Chondrocyte (in vitro differentiated cells): ENCODE measurements around the gene RAP2C. TPM values are rescaled to one million over a fixed set of nuclear protein-coding genes. Genes with fewer than 3 reads are reported as not detected.

Source experiments
- DNase-seq: peaks from one replicate; pipeline ENCODE4 v3.0.0; 2021; ENCODE audit warnings: mixed read lengths, low spot score
- H3K27ac Mint-ChIP-seq: one replicate; pipeline ENCODE4 v1.8.0; 2021; ENCODE audit warnings: mild to moderate bottlenecking, moderate library complexity, mixed read lengths; ENCODE audit not compliant: unreplicated experiment
- H3K27me3 Mint-ChIP-seq: 2 replicates; pipeline ENCODE4 v1.8.0; 2021; ENCODE audit warnings: low read depth, mixed read lengths
- H3K36me3 Mint-ChIP-seq: 2 replicates; pipeline ENCODE4 v1.8.0; 2021; ENCODE audit warnings: low read depth, mixed read lengths
- H3K4me1 Mint-ChIP-seq: 2 replicates; pipeline ENCODE4 v1.8.0; 2021; ENCODE audit warnings: low read depth, mild to moderate bottlenecking, mixed read lengths
- H3K4me3 Mint-ChIP-seq: one replicate; pipeline ENCODE4 v1.8.0; 2021; ENCODE audit warnings: mild to moderate bottlenecking, moderate library complexity, mixed read lengths; ENCODE audit not compliant: unreplicated experiment
- H3K9me3 Mint-ChIP-seq: 2 replicates; pipeline ENCODE4 v1.8.0; 2021; ENCODE audit warnings: low read depth, mixed read lengths
- CTCF ChIP-seq: fragments of 200-600 bp; sonication (generic); IDR thresholded peaks from 2 replicates; pipeline ENCODE4 v1.5.0; 2021; ENCODE audit warnings: antibody characterized with exemption, mild to moderate bottlenecking, moderate library complexity
- total RNA-seq: library from RNA; stranded (reverse); gene quantifications from 3 replicates; pipeline ENCODE4 v1.2.1, GENCODE V29; 2021

Gene RAP2C
- total RNA-seq, 1 donor from 2014 or later, result 56.1 TPM

GRCh38 chrX:132188175-132188574 is 31.1 kb downstream of the RAP2C start:
- H3K9me3 Mint-ChIP-seq, result peaks cover 3% of the 10 kb centered on the region
- H3K4me3 Mint-ChIP-seq, result no peak overlapping the region
- no peaks in the 10 kb centered on the region for H3K27me3 Mint-ChIP-seq
- no peak for DNase-seq
- TF ChIP-seq CTCF, result no peak
- H3K27ac Mint-ChIP-seq, result no peak overlapping the region
- H3K4me1 Mint-ChIP-seq, result peaks cover 28% of the 10 kb centered on the region
- H3K36me3 Mint-ChIP-seq, result no peaks in the 10 kb centered on the region

GRCh38 chrX:132187451-132187850 is 31.8 kb downstream of the RAP2C start:
- no peaks in the 10 kb centered on the region for H3K27me3 Mint-ChIP-seq
- TF ChIP-seq CTCF, result no peak
- H3K27ac Mint-ChIP-seq, result peak overlapping the region; percentile 47

GRCh38 chrX:132184871-132185270 is 34.4 kb downstream of the RAP2C start:
- no peak for DNase-seq
- Mint-ChIP-seq H3K27me3 (no peaks in the 10 kb centered on the region), H3K9me3 (no peaks in the 10 kb centered on the region), H3K36me3 (no peaks in the 10 kb centered on the region), H3K27ac (no peak overlapping the region), H3K4me1 (peaks cover 37% of the 10 kb centered on the region), H3K4me3 (no peak overlapping the region)
- no peak for TF ChIP-seq CTCF

More at GRCh38 chrX:132187451-132187850, 31.8 kb downstream of the RAP2C start:
- Mint-ChIP-seq H3K4me1 (peaks cover 28% of the 10 kb centered on the region), H3K36me3 (no peaks in the 10 kb centered on the region), H3K9me3 (peaks cover 3% of the 10 kb centered on the region), H3K4me3 (no peak overlapping the region)
- no peak for DNase-seq

GRCh38 chrX:132181364-132181763 is 37.9 kb downstream of the RAP2C start:
- H3K27ac Mint-ChIP-seq, result no peak overlapping the region
- H3K36me3 Mint-ChIP-seq, result no peaks in the 10 kb centered on the region
- peaks cover 2% of the 10 kb centered on the region for H3K9me3 Mint-ChIP-seq
- peaks cover 19% of the 10 kb centered on the region for H3K4me1 Mint-ChIP-seq
- H3K4me3 Mint-ChIP-seq, result no peak overlapping the region
- no peaks in the 10 kb centered on the region for H3K27me3 Mint-ChIP-seq
- DNase-seq, result no peak
- no peak for TF ChIP-seq CTCF

- Mint-ChIP-seq H3K9me3 (peaks cover 2% of the 10 kb centered on the region), H3K4me3 (no peak overlapping the region), H3K36me3 (no peaks in the 10 kb centered on the region), H3K27me3 (no peaks in the 10 kb centered on the region), H3K4me1 (peaks cover 19% of the 10 kb centered on the region), H3K27ac (no peak overlapping the region)
- DNase-seq, result no peak
- TF ChIP-seq CTCF, result no peak
Observed at GRCh38 chrX:132180929-132181328, 38.3 kb downstream of the RAP2C start.
